ENCODE data around the gene DNAJC4. TPM values are rescaled to one million over a fixed set of nuclear protein-coding genes. Genes with fewer than 3 reads are reported as not detected.

Gene DNAJC4
- total and polyA plus RNA-seq, 2 donors from 2014 or later: 31.1 to 102 TPM

- no peak for FAIRE-seq
- DNase-seq: no peak
- Histone ChIP-seq H3K9me3 (ENCODE audit: control insufficient read depth in 2 of 3, insufficient read depth in 1 of 3, low read length in 3 of 3) (no peaks in the 10 kb centered on the region), H3K4me1 (ENCODE audit: control insufficient read depth in 2 of 3, insufficient read depth in 2 of 3, low read depth in 1 of 3, low read length in 3 of 3) (peaks cover 0 to 22% (median 10%) of the 10 kb centered on the region in 3 donors), H3K27me3 (ENCODE audit: control insufficient read depth, insufficient read depth, low read length) (no peaks in the 10 kb centered on the region), H3K36me3 (ENCODE audit: control insufficient read depth in 2 of 3, insufficient read depth in 3 of 3, low read length in 3 of 3) (no peaks in the 10 kb centered on the region), H3K4me3 (ENCODE audit: low read length in 3 of 3) (no peak overlapping the region), H3K9ac (ENCODE audit: low read length in 3 of 3) (no peak overlapping the region), H3K27ac (ENCODE audit: low read depth in 2 of 2, low read length in 2 of 2) (no peak overlapping the region)
- intact Hi-C loops (cut with DNase I): no loop called here
- no peak for TF ChIP-seq CTCF (IDR thresholded peaks at IDR 0.05; ENCODE audit: borderline replicate concordance, extremely low read depth, insufficient read depth)
These were observed 7.7 kb upstream of the DNAJC4 start for GRCh38 chr11:64222651-64223000.

GRCh38 chr11:64223001-64223651 lies 7.2 kb upstream of the DNAJC4 start:
- FAIRE-seq: no peak
- Histone ChIP-seq H3K27me3 (ENCODE audit: control insufficient read depth, insufficient read depth, low read length) (no peaks in the 10 kb centered on the region), H3K36me3 (ENCODE audit: control insufficient read depth in 2 of 3, insufficient read depth in 3 of 3, low read length in 3 of 3) (no peaks in the 10 kb centered on the region), H3K4me1 (ENCODE audit: control insufficient read depth in 2 of 3, insufficient read depth in 2 of 3, low read depth in 1 of 3, low read length in 3 of 3) (peaks cover 0 to 22% (median 11%) of the 10 kb centered on the region in 3 donors), H3K4me3 (ENCODE audit: low read length in 3 of 3) (no peak overlapping the region), H3K9ac (ENCODE audit: low read length in 3 of 3) (no peak overlapping the region), H3K27ac (ENCODE audit: low read depth in 2 of 2, low read length in 2 of 2) (no peak overlapping the region), H3K9me3 (ENCODE audit: control insufficient read depth in 2 of 3, insufficient read depth in 1 of 3, low read length in 3 of 3) (no peaks in the 10 kb centered on the region)
- intact Hi-C loops (cut with DNase I): no loop called here
- no peak for TF ChIP-seq CTCF (IDR thresholded peaks at IDR 0.05; ENCODE audit: borderline replicate concordance, extremely low read depth, insufficient read depth)
- peak in 2 of 5 donors; percentile 51 to 75 for DNase-seq

GRCh38 chr11:64224151-64224890 lies 6.0 kb upstream of the DNAJC4 start:
- Histone ChIP-seq H3K27ac (ENCODE audit: low read depth in 2 of 2, low read length in 2 of 2) (no peak overlapping the region), H3K9ac (ENCODE audit: low read length in 3 of 3) (no peak overlapping the region), H3K36me3 (ENCODE audit: control insufficient read depth in 2 of 3, insufficient read depth in 3 of 3, low read length in 3 of 3) (no peaks in the 10 kb centered on the region), H3K27me3 (ENCODE audit: control insufficient read depth, insufficient read depth, low read length) (no peaks in the 10 kb centered on the region), H3K9me3 (ENCODE audit: control insufficient read depth in 2 of 3, insufficient read depth in 1 of 3, low read length in 3 of 3) (no peaks in the 10 kb centered on the region), H3K4me1 (ENCODE audit: control insufficient read depth in 2 of 3, insufficient read depth in 2 of 3, low read depth in 1 of 3, low read length in 3 of 3) (peaks cover 0 to 23% (median 16%) of the 10 kb centered on the region in 3 donors), H3K4me3 (ENCODE audit: low read length in 3 of 3) (peak overlapping the region in 1 of 3 donors; percentile 91)
- FAIRE-seq (no peak), DNase-seq (peak in 2 of 5 donors; percentile 56 to 80)
- TF ChIP-seq CTCF (IDR thresholded peaks at IDR 0.05; ENCODE audit: borderline replicate concordance, extremely low read depth, insufficient read depth): no peak
- intact Hi-C loops (cut with DNase I): no loop called here
